ENCODE measurements around the gene FAM181A. TPM values are rescaled to one million over a fixed set of nuclear protein-coding genes. Genes with fewer than 3 reads are reported as not detected.

The FAM181A gene
- total RNA-seq, 2 experiments from 2014 or later, result not detected

DNA sequence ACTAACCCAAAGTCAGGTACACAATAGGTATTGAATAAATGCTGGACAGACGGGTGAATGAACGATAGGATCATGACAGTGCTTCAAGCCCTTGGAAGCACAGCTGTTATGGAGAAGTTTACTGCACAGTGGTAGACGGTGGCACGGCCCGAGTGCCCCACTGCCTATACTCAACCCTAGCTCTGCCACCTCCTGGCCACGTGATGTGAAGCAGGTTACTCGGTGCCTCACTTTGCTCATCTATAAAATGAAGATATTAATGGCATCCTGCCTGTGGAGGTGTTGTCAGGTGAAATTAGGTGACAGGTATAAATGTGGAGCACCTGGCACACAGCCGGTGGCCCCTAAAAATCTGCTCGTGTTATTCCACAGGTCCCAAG is 43.4 kb downstream of the FAM181A start:
- Mint-ChIP-seq H3K9me3 (peaks cover 2% of the 10 kb centered on the region), H3K27me3 (no peaks in the 10 kb centered on the region), H3K4me1 (ENCODE audit: low read depth) (peaks cover 67% of the 10 kb centered on the region), H3K4me3 (peak overlapping the region; percentile 76), H3K27ac (peak overlapping the region; percentile 95), H3K36me3 (ENCODE audit: low read depth) (peaks cover 5% of the 10 kb centered on the region)
- DNase-seq (peak; percentile 80), ATAC-seq (peak; percentile 78)
- intact Hi-C loops (cut with micrococcal nuclease), result no loop called here
- TF ChIP-seq, protein P1, sequence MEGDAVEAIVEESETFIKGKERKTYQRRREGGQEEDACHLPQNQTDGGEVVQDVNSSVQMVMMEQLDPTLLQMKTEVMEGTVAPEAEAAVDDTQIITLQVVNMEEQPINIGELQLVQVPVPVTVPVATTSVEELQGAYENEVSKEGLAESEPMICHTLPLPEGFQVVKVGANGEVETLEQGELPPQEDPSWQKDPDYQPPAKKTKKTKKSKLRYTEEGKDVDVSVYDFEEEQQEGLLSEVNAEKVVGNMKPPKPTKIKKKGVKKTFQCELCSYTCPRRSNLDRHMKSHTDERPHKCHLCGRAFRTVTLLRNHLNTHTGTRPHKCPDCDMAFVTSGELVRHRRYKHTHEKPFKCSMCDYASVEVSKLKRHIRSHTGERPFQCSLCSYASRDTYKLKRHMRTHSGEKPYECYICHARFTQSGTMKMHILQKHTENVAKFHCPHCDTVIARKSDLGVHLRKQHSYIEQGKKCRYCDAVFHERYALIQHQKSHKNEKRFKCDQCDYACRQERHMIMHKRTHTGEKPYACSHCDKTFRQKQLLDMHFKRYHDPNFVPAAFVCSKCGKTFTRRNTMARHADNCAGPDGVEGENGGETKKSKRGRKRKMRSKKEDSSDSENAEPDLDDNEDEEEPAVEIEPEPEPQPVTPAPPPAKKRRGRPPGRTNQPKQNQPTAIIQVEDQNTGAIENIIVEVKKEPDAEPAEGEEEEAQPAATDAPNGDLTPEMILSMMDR (IDR thresholded peaks at IDR 0.05), result peak; percentile 80
- CTCF ChIA-PET, result interaction anchor here (0.8 to 13.6 kb wide), 16 partner anchors 8 to 58 kb away, joined by 3 to 290 read pairs (median 8); partner anchors contain the start of gene CCDC197
- POLR2A ChIA-PET, result interaction anchor here (1.0 to 12.3 kb wide), 10 partner anchors 8 to 31 kb away, joined by 3 to 180 read pairs (median 4); no protein-coding TSS in a partner anchor

DNA sequence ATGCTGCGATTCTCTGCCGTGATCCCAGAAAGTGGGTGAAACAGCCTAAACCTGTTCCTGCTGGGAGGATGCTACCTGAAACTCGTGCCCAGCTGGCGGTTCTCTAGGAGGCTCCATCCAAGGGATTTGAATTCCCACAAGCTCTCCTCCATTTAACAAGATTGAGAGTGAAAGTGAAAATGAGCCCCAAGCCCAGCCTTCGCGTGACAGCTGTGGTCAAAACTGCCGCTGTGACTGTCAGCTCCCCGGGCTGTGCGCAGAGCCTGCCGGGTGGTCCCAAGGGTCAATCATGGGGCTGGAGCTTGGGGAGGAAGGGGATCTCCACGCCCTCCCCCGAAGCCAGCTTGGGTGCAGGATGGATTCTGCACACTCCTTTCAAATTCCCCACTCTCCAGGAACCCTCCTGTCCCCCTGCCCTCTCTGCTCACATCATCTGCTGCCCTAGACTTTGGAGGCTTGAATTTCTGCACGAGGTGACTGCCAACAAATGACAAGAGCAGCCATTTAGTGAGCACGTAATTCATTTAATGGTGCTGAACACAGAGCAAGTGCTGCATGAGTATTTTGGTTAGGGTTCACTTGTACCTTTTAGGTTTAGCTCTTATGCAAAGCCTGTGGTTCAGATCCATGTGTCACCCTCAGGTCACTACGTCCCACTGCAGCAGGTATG is 44.0 kb downstream of the FAM181A start:
- DNase-seq, result peak; percentile 87
- Mint-ChIP-seq H3K27ac (peak overlapping the region; percentile 95), H3K4me1 (ENCODE audit: low read depth) (peaks cover 69% of the 10 kb centered on the region), H3K36me3 (ENCODE audit: low read depth) (peaks cover 8% of the 10 kb centered on the region), H3K9me3 (peaks cover 7% of the 10 kb centered on the region), H3K27me3 (no peaks in the 10 kb centered on the region), H3K4me3 (peak overlapping the region; percentile 76)
- CTCF ChIA-PET, result interaction anchor here (0.8 to 13.6 kb wide), 16 partner anchors 8 to 57 kb away, joined by 3 to 290 read pairs (median 8); partner anchors contain the start of gene CCDC197
- POLR2A ChIA-PET, result interaction anchor here (0.6 to 12.3 kb wide), 12 partner anchors 9 to 33 kb away, joined by 3 to 180 read pairs (median 4); no protein-coding TSS in a partner anchor
- peak; percentile 70 for ATAC-seq
- TF ChIP-seq, protein P1 (IDR thresholded peaks at IDR 0.05), result peak; percentile 58
- intact Hi-C loops (cut with micrococcal nuclease), result no loop called here

DNA sequence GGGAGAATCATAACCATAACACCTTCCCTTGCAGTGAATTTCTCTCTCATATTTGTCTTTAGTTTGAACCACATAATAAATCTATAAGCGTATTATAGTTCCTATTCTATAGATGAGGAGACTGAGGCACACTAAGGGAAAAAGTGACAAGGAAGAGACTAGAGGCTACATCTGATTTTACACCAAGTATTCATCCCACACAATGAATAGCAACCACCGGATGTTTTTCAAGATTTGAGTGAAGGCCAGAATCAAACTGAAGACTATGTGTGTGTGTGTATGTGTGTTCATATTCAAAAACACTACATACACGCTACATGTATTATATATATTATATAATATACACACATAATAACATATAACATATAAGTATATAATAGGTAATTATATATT is 44.5 kb downstream of the FAM181A start:
- TF ChIP-seq, protein P1 (IDR thresholded peaks at IDR 0.05), result no peak
- Mint-ChIP-seq H3K27me3 (no peaks in the 10 kb centered on the region), H3K27ac (peak overlapping the region; percentile 95), H3K4me1 (ENCODE audit: low read depth) (peaks cover 69% of the 10 kb centered on the region), H3K4me3 (peak overlapping the region; percentile 76), H3K36me3 (ENCODE audit: low read depth) (peaks cover 12% of the 10 kb centered on the region), H3K9me3 (peaks cover 10% of the 10 kb centered on the region)
- DNase-seq (no peak), ATAC-seq (peak; percentile 25)
- intact Hi-C loops (cut with micrococcal nuclease), result no loop called here
- ChIA-PET POLR2A (interaction anchor here (1.0 to 12.3 kb wide), 9 partner anchors 10 to 32 kb away, joined by 3 to 180 read pairs (median 4); no protein-coding TSS in a partner anchor), CTCF (interaction anchor here (1.4 to 13.6 kb wide), 10 partner anchors 9 to 57 kb away, joined by 3 to 290 read pairs (median 14); partner anchors contain the start of gene CCDC197)

DNA sequence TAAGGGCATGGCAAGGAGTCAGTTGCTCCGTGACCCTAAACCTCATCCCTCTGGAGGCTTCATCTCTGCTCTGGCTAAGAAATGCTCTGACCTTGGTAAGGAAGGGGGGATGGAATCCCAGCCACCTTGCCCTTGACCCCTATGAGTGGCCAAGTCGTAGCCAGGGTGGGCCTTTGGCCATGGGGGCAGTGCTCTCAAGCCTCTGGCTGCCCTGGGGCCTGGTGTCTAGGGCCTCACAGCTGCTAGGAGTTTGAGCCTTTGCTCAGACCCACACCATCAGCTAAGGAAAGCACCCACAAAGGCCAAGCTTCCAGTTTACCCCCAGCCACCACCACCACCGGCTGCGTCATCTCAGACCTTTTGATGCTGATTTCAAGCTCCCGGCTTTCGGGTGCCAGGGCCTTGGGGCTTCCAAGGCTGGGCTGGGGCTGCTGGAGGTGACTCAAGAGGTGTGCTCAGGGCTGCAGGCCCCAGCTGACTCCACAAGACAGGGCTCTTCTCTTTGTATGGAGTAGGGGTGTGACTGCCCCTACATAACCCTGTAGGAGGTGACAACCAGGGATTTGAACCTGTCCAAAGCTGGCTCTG is 45.6 kb downstream of the FAM181A start:
- Mint-ChIP-seq H3K27me3 (no peaks in the 10 kb centered on the region), H3K36me3 (ENCODE audit: low read depth) (peaks cover 23% of the 10 kb centered on the region), H3K9me3 (peaks cover 20% of the 10 kb centered on the region), H3K4me1 (ENCODE audit: low read depth) (peaks cover 69% of the 10 kb centered on the region), H3K4me3 (no peak overlapping the region), H3K27ac (peak overlapping the region; percentile 83)
- ChIA-PET CTCF (interaction anchor here (1.7 to 13.6 kb wide), 5 partner anchors 10 to 33 kb away, joined by 7 to 290 read pairs (median 57); partner anchors contain the start of gene CCDC197), POLR2A (interaction anchor here (0.6 to 12.3 kb wide), 6 partner anchors 11 to 53 kb away, joined by 3 to 180 read pairs (median 3); partner anchors contain the start of gene OTUB2)
- TF ChIP-seq, protein P1 (IDR thresholded peaks at IDR 0.05), result no peak
- ATAC-seq, result no peak
- DNase-seq, result peak; percentile 57
- intact Hi-C loops (cut with micrococcal nuclease), result no loop called here

Data from activated CD8-positive, alpha-beta T cell treated with anti-CD3 and anti-CD28 coated beads for 36 hours (primary cell).